ENCODE results near the gene TRPM8. TPM values are rescaled to one million over a fixed set of nuclear protein-coding genes. Genes with fewer than 3 reads are reported as not detected.
"Not testable (repeated sequence)": the region's sequence is repeated elsewhere in the genome, so short reads cannot be mapped to it uniquely, and the experiment has no call there.

TRPM8 gene
- total RNA-seq, 4 donors from 2014 or later, result not detected

DNA sequence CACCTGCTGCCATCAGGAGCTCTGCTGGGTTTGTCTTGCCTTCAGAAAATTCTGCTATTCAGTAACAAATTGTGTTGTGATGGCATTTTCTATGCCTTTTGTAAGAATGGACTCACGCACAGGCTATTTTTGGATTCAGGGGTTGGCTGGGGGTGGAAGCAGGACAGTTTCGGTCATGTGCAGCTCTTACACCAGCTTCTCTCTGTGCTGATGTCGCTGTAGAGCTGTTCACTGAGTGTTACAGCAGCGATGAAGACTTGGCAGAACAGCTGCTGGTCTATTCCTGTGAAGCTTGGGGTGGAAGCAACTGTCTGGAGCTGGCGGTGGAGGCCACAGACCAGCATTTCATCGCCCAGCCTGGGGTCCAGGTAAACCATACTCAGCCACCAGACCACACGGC, 49.2 kb downstream of the TRPM8 start:
- 84 to 89% methylated on average over 6 to 7 of the region's 7 CpGs for WGBS, 2 donors

DNA sequence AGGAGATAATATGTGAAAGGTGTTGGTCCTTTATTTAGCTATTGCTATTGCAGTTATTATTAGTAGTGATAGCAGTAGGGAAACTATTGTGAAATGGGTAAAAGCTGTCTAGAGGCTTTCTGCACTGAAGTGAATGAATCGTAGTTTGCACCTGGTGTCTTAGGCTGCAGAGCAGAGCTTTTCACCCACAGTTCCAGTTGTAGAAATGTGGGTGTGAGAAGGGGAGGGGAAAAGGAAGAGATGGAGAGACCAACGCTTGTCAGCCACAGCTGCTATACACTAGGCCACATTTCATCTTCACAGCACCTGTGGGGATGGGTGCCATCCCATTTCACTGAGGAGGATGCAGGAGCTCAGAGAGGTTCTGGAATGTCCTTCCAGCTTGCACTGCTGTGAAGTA, 50.0 kb downstream of the TRPM8 start:
- Histone ChIP-seq H3K4me1 (no peaks in the 10 kb centered on the region), H3K27me3 (no peaks in the 10 kb centered on the region), H3K4me3 (replicated peaks in 1 of 3) (no peak overlapping the region), H3K27ac (no peak overlapping the region), H3K9me3 (no peaks in the 10 kb centered on the region), H3K36me3 (no peaks in the 10 kb centered on the region)
- WGBS, 2 donors, result 83 to 87% methylated on average over 2 of the region's 2 CpGs
- no peak for DNase-seq
- intact Hi-C loops (cut with DNase I), result no loop called here
- no peak for TF ChIP-seq POLR2A (IDR thresholded peaks at IDR 0.05)
- TF ChIP-seq, protein P1, sequence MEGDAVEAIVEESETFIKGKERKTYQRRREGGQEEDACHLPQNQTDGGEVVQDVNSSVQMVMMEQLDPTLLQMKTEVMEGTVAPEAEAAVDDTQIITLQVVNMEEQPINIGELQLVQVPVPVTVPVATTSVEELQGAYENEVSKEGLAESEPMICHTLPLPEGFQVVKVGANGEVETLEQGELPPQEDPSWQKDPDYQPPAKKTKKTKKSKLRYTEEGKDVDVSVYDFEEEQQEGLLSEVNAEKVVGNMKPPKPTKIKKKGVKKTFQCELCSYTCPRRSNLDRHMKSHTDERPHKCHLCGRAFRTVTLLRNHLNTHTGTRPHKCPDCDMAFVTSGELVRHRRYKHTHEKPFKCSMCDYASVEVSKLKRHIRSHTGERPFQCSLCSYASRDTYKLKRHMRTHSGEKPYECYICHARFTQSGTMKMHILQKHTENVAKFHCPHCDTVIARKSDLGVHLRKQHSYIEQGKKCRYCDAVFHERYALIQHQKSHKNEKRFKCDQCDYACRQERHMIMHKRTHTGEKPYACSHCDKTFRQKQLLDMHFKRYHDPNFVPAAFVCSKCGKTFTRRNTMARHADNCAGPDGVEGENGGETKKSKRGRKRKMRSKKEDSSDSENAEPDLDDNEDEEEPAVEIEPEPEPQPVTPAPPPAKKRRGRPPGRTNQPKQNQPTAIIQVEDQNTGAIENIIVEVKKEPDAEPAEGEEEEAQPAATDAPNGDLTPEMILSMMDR (IDR thresholded peaks at IDR 0.05), result no peak

More for the DNA sequence above, 49.2 kb downstream of the TRPM8 start:
- intact Hi-C loops (cut with DNase I), result no loop called here
- Histone ChIP-seq H3K4me1 (no peaks in the 10 kb centered on the region), H3K27ac (no peak overlapping the region), H3K4me3 (replicated peaks in 1 of 3) (no peak overlapping the region), H3K36me3 (no peaks in the 10 kb centered on the region), H3K27me3 (no peaks in the 10 kb centered on the region), H3K9me3 (no peaks in the 10 kb centered on the region)
- no peak for DNase-seq
- TF ChIP-seq POLR2A (IDR thresholded peaks at IDR 0.05), result no peak
- TF ChIP-seq, protein P1 (IDR thresholded peaks at IDR 0.05), result no peak

DNA sequence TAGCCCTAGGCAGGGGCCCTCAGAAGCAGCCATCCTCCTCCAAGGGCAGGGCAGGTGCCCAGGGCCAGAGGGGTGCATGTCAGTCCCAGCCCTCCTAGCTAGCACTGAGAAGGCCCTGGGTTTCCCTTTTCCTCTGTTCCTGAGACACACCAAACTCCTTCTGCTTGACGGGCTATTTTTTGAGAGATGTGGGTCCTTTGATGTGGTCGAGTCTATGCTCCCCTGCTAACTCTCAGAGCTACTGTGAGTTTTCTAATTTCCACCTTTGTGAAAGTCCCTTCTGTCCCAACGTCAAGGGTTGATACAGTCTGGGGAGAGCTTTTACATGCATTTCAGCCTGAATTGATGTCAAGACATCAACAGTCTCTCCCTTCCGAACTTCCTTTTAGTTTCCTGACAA, 51.4 kb downstream of the TRPM8 start:
- DNase-seq, result no peak
- intact Hi-C loops (cut with DNase I), result no loop called here
- no peaks in the 10 kb centered on the region for H3K9me3 ChIP-seq
- H3K27me3 ChIP-seq, result no peaks in the 10 kb centered on the region
- H3K4me3 ChIP-seq (replicated peaks in 1 of 3), result no peak overlapping the region
- H3K27ac ChIP-seq, result no peak overlapping the region
- no peaks in the 10 kb centered on the region for H3K36me3 ChIP-seq
- 68 to 80% methylated on average over 4 of the region's 4 CpGs for WGBS, 2 donors
- TF ChIP-seq POLR2A (IDR thresholded peaks at IDR 0.05), result no peak
- TF ChIP-seq, protein P1 (IDR thresholded peaks at IDR 0.05), result no peak
- H3K4me1 ChIP-seq, result no peaks in the 10 kb centered on the region

DNA sequence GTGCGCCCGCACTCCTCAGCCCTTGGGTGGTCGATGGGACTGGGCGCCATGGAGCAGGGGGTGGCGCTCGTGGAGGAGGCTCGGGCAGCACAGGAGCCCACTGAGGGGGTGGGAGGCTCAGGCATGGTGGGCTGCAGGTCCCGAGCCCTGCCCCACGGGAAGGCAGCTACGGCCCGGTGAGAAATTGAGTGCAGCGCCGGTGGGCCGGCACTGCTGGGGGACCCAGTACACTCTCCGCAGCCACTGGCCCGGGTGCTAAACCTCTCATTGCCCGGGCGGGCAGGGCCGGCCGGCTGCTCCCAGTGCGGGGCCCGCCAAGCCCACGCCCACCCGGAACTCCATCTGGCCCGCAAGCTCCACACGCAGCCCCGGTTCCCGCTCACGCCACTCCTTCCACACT, 55.3 kb downstream of the TRPM8 start:
- DNase-seq; H3K27me3 ChIP-seq; H3K27ac ChIP-seq; intact Hi-C loops (cut with DNase I); H3K9me3 ChIP-seq; H3K4me1 ChIP-seq; H3K36me3 ChIP-seq; H3K4me3 ChIP-seq (replicated peaks in 1 of 3): not testable (repeated sequence)
- WGBS, 2 donors, result 91 to 94% methylated on average over 6 to 26 of the region's 29 CpGs

DNA sequence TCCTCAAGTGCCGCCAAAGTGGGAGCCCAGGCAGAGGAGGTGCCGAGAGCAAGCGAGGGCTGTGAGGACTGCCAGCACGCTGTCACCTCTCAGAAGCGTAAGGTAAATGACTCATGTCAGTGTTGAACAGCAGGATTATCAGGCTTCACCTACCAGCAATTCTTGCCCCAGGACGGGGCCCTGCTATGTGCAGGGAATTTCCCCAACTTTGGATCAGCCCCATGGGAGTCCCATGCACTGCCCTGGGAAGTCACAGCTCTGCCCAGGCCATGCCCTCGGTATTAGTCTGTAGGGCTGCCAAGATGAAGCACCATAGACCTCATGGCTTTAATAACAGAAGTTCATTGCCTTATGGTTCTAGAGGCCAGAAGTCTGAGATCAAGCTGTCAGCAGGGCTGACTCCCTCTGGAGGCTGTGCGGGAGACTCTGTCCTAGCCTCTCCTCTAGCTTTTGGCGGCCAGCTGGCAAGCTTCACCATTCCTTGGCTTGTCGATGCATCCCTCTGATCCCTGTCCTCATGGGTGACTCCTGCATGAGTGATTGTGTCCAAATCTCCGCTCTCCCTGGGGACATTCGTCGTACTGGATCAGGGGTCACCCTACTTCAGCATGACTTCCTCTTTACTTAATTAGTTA, 55.9 kb downstream of the TRPM8 start:
- Histone ChIP-seq H3K27me3 (no peaks in the 10 kb centered on the region), H3K36me3 (no peaks in the 10 kb centered on the region), H3K4me1 (no peaks in the 10 kb centered on the region), H3K9me3 (no peaks in the 10 kb centered on the region), H3K27ac (no peak overlapping the region), H3K4me3 (replicated peaks in 1 of 3) (no peak overlapping the region)
- WGBS, 2 donors, result 87 to 91% methylated on average over 9 to 10 of the region's 13 CpGs
- TF ChIP-seq, protein P1 (IDR thresholded peaks at IDR 0.05), result no peak
- no peak for TF ChIP-seq POLR2A (IDR thresholded peaks at IDR 0.05)
- intact Hi-C loops (cut with DNase I), result no loop called here
- DNase-seq, result no peak
